WTC11 (cell line): ENCODE data around the gene FOXP1. TPM values are rescaled to one million over a fixed set of nuclear protein-coding genes. Genes with fewer than 3 reads are reported as not detected.
A peak's percentile ranks its signal among the peaks of the same experiment; 100 is the strongest.

ENCODE experiments used
- ATAC-seq: fragments of 200-7000 bp; cut with Tn5 transposase; 2 replicates; pipeline ENCODE4 v1.10.0; 2021; ENCODE audit warnings: mild to moderate bottlenecking, moderate library complexity
- CTCF ChIA-PET: fragments of 300-600 bp; sonication (Branson Sonifier 250); formaldehyde crosslinking; loops from one replicate; lab custom pipeline; 2021; ENCODE audit warnings: antibody characterized with exemption; lab: Charles Lee
- POLR2A ChIA-PET: fragments of 350-600 bp; sonication (Branson Sonifier 250); formaldehyde crosslinking; loops from one replicate; lab custom pipeline; 2021; ENCODE audit warnings: antibody characterized with exemption; lab: Charles Lee
- DNase-seq: peaks from one replicate; pipeline ENCODE4 v3.0.0; 2021; ENCODE audit warnings: low spot score
- H3K27ac Mint-ChIP-seq: 2 replicates; pipeline ENCODE4 v1.8.0; 2021; ENCODE audit warnings: mixed read lengths
- H3K27me3 Mint-ChIP-seq: 2 replicates; pipeline ENCODE4 v1.8.0; 2021; ENCODE audit warnings: low read depth, mild to moderate bottlenecking, moderate library complexity, mixed read lengths
- H3K36me3 Mint-ChIP-seq: 2 replicates; pipeline ENCODE4 v1.8.0; 2021; ENCODE audit warnings: mixed read lengths
- H3K4me1 Mint-ChIP-seq: 2 replicates; pipeline ENCODE4 v1.8.0; 2022; ENCODE audit warnings: mixed read lengths
- H3K4me3 Mint-ChIP-seq: 2 replicates; pipeline ENCODE4 v1.8.0; 2021; ENCODE audit warnings: mild to moderate bottlenecking, moderate library complexity, mixed read lengths
- H3K9me3 Mint-ChIP-seq: 2 replicates; pipeline ENCODE4 v1.8.0; 2021; ENCODE audit warnings: mixed read lengths
- CBFB ChIP-seq: sonication (generic); formaldehyde crosslinking; IDR thresholded peaks from 2 replicates; pipeline ENCODE4 v1.8.1; 2022; ENCODE audit warnings: mild to moderate bottlenecking, low read depth, missing genetic modification reagents
- CREB1 ChIP-seq: sonication (generic); formaldehyde crosslinking; IDR thresholded peaks from 2 replicates; pipeline ENCODE4 v1.8.0; 2023; ENCODE audit warnings: mild to moderate bottlenecking, missing genetic modification reagents
- CREM ChIP-seq: sonication (generic); formaldehyde crosslinking; IDR thresholded peaks from 2 replicates; pipeline ENCODE4 v1.8.1; 2022; ENCODE audit warnings: mild to moderate bottlenecking, missing genetic modification reagents, moderate library complexity
- EMX1 ChIP-seq: fragments of 250-450 bp; sonication (Bioruptor Pico); IDR thresholded peaks from 2 replicates; pipeline ENCODE4 v1.8.0; 2021; ENCODE audit warnings: mild to moderate bottlenecking
- FOXJ3 ChIP-seq: sonication (generic); formaldehyde crosslinking; IDR thresholded peaks from 2 replicates; pipeline ENCODE4 v1.9.0; 2021; ENCODE audit warnings: missing genetic modification reagents, mild to moderate bottlenecking, borderline replicate concordance
- GABPB1 ChIP-seq: sonication (generic); formaldehyde crosslinking; IDR thresholded peaks from 2 replicates; pipeline ENCODE4 v1.8.1; 2023; ENCODE audit warnings: mild to moderate bottlenecking, missing genetic modification reagents
- JUN ChIP-seq: sonication (generic); formaldehyde crosslinking; IDR thresholded peaks from 2 replicates; pipeline ENCODE4 v1.8.0; 2023; ENCODE audit warnings: mild to moderate bottlenecking, missing genetic modification reagents
- MYBL2 ChIP-seq: sonication (generic); formaldehyde crosslinking; IDR thresholded peaks from 2 replicates; pipeline ENCODE4 v1.8.1; 2023; ENCODE audit warnings: mild to moderate bottlenecking, moderate library complexity, missing genetic modification reagents
- NR1H2 ChIP-seq: sonication (generic); formaldehyde crosslinking; IDR thresholded peaks from 2 replicates; pipeline ENCODE4 v1.9.0; 2021; ENCODE audit warnings: mild to moderate bottlenecking, moderate library complexity, missing genetic modification reagents
- NR3C1 ChIP-seq: sonication (generic); formaldehyde crosslinking; conservative IDR thresholded peaks from 2 replicates; pipeline ENCODE4 v1.8.1; 2023; ENCODE audit warnings: low read depth, mild to moderate bottlenecking, missing genetic modification reagents
- SP1 ChIP-seq: sonication (generic); formaldehyde crosslinking; conservative IDR thresholded peaks from 2 replicates; pipeline ENCODE4 v1.8.1; 2022; ENCODE audit warnings: missing genetic modification reagents
- TEAD4 ChIP-seq: sonication (generic); formaldehyde crosslinking; IDR thresholded peaks from 2 replicates; pipeline ENCODE4 v1.8.0; 2022; ENCODE audit warnings: mild to moderate bottlenecking, missing genetic modification reagents
- ZBTB21 ChIP-seq: sonication (generic); formaldehyde crosslinking; IDR thresholded peaks from 2 replicates; pipeline ENCODE4 v1.8.1; 2023; ENCODE audit warnings: mild to moderate bottlenecking, missing genetic modification reagents, borderline replicate concordance
- ZNF317 ChIP-seq: sonication (generic); formaldehyde crosslinking; IDR thresholded peaks from 2 replicates; pipeline ENCODE4 v1.8.1; 2023; ENCODE audit warnings: low read depth, mild to moderate bottlenecking, moderate library complexity, missing genetic modification reagents, borderline replicate concordance
- ZNF416 ChIP-seq: fragments of 250-450 bp; sonication (Bioruptor Pico); IDR thresholded peaks from 2 replicates; pipeline ENCODE4 v1.9.0; 2021; ENCODE audit warnings: mild to moderate bottlenecking, inconsistent platforms
- total RNA-seq: library from RNA; stranded (reverse); gene quantifications from 3 replicates; pipeline ENCODE4 v1.2.3, GENCODE V29; 2021
- TF ChIP-seq, protein P1 (sequence below): sonication (generic); formaldehyde crosslinking; IDR thresholded peaks from 2 replicates; pipeline ENCODE4 v1.8.0; 2022; ENCODE audit warnings: mild to moderate bottlenecking, missing genetic modification reagents
- TF ChIP-seq, protein P2 (sequence below): sonication (generic); formaldehyde crosslinking; IDR thresholded peaks from 2 replicates; pipeline ENCODE4 v1.8.0; 2023; ENCODE audit warnings: missing genetic modification reagents
- TF ChIP-seq, protein P3 (sequence below): sonication (generic); formaldehyde crosslinking; IDR thresholded peaks from 2 replicates; pipeline ENCODE4 v1.8.1; 2023; ENCODE audit warnings: mild to moderate bottlenecking, missing genetic modification reagents, moderate library complexity
- TF ChIP-seq, protein P4 (sequence below): sonication (generic); formaldehyde crosslinking; IDR thresholded peaks from 2 replicates; pipeline ENCODE4 v1.8.0; 2022; ENCODE audit warnings: mild to moderate bottlenecking, missing genetic modification reagents

The FOXP1 gene
- total RNA-seq, 1 experiment from 2014 or later = 25.8 TPM

DNA sequence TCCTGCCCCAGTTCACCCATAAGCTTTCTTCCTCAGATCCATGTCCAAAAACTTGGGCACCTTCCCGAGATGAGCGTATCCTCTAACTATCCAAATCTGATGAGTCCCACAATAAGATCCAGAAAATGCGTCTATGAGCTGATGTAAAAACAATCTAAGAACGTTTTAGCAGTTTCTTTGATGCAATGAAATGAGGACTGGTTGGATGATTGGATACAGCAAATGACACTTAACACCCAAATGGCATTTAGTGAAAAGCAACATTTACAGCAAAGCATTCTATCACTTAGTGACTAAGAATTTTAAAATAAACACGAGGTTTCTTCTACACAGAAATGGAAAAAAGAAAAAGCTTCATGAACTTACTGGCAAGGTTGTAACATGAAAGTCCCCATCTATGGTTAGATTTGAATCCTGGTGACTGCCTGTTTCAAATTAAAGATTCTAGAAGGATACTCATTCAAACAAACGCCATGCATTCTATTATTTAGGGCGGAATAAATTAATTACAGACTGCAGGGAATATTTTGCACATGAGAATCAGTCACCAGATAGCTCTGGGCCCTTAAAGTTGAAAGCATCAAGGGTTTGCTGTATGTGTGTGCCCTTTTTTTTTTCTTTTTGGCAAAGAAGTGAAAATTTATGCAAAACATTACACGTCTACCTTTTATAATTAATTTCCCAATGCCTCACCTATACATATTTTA lies 598.6 kb downstream of the FOXP1 start:
- no peak for ATAC-seq
- Mint-ChIP-seq H3K27me3 (no peaks in the 10 kb centered on the region), H3K9me3 (no peaks in the 10 kb centered on the region), H3K4me3 (no peak overlapping the region), H3K27ac (no peak overlapping the region), H3K36me3 (peaks cover 10% of the 10 kb centered on the region), H3K4me1 (peaks cover 36% of the 10 kb centered on the region)
- DNase-seq = no peak
- ChIA-PET CTCF (no interaction called here), POLR2A (interaction anchor here (0.7 kb wide), 1 partner anchor 629 kb away, joined by 3 read pairs; no protein-coding TSS in a partner anchor)
- TF ChIP-seq JUN (CRISPR knock-in tag) (no peak), FOXJ3 (CRISPR knock-in tag) (no peak), SP1 (CRISPR knock-in tag) (no peak), ZBTB21 (CRISPR knock-in tag) (no peak), ZNF416 (CRISPR knock-in tag) (no peak), ZNF317 (CRISPR knock-in tag) (no peak)
- TF ChIP-seq, protein P1, sequence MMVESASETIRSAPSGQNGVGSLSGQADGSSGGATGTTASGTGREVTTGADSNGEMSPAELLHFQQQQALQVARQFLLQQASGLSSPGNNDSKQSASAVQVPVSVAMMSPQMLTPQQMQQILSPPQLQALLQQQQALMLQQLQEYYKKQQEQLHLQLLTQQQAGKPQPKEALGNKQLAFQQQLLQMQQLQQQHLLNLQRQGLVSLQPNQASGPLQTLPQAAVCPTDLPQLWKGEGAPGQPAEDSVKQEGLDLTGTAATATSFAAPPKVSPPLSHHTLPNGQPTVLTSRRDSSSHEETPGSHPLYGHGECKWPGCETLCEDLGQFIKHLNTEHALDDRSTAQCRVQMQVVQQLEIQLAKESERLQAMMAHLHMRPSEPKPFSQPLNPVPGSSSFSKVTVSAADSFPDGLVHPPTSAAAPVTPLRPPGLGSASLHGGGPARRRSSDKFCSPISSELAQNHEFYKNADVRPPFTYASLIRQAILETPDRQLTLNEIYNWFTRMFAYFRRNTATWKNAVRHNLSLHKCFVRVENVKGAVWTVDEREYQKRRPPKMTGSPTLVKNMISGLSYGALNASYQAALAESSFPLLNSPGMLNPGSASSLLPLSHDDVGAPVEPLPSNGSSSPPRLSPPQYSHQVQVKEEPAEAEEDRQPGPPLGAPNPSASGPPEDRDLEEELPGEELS (CRISPR knock-in tag) = no peak
- TF ChIP-seq, protein P2, sequence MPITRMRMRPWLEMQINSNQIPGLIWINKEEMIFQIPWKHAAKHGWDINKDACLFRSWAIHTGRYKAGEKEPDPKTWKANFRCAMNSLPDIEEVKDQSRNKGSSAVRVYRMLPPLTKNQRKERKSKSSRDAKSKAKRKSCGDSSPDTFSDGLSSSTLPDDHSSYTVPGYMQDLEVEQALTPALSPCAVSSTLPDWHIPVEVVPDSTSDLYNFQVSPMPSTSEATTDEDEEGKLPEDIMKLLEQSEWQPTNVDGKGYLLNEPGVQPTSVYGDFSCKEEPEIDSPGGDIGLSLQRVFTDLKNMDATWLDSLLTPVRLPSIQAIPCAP = no peak
- TF ChIP-seq, protein P3, sequence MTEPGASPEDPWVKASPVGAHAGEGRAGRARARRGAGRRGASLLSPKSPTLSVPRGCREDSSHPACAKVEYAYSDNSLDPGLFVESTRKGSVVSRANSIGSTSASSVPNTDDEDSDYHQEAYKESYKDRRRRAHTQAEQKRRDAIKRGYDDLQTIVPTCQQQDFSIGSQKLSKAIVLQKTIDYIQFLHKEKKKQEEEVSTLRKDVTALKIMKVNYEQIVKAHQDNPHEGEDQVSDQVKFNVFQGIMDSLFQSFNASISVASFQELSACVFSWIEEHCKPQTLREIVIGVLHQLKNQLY (CRISPR knock-in tag) = no peak

DNA sequence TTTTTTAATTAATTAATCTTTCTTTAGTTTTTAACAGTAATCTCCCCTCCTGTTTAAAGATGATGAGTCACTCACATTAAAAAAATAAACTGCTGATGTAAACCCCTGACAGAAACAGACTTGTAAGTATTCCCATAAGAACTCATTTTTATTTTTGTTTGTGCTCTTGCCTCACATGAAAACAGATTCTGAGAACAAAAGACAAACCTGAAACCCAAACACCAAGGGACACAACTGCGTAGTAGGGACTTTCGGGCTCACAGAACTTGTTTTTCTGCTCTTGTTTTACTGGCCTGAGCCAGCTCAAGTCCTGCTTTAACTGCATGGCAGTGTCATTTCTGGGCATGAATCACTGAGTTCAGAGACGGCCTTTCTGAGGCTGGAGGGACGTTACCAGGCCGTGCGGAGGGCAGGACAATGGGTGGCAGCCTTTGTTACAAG lies 600.8 kb downstream of the FOXP1 start:
- TF ChIP-seq, protein P3 (CRISPR knock-in tag) = no peak
- TF ChIP-seq NR3C1 (CRISPR knock-in tag) = no peak
- no peak for TF ChIP-seq GABPB1
- no peak for TF ChIP-seq SP1 (CRISPR knock-in tag)
- ATAC-seq (peak; percentile 69), DNase-seq (peak; percentile 14)
- Mint-ChIP-seq H3K9me3 (no peaks in the 10 kb centered on the region), H3K27me3 (no peaks in the 10 kb centered on the region), H3K36me3 (peaks cover 9% of the 10 kb centered on the region), H3K27ac (peak overlapping the region; percentile 99), H3K4me1 (peaks cover 36% of the 10 kb centered on the region), H3K4me3 (no peak overlapping the region)
- POLR2A ChIA-PET = no interaction called here
- CTCF ChIA-PET = no interaction called here

DNA sequence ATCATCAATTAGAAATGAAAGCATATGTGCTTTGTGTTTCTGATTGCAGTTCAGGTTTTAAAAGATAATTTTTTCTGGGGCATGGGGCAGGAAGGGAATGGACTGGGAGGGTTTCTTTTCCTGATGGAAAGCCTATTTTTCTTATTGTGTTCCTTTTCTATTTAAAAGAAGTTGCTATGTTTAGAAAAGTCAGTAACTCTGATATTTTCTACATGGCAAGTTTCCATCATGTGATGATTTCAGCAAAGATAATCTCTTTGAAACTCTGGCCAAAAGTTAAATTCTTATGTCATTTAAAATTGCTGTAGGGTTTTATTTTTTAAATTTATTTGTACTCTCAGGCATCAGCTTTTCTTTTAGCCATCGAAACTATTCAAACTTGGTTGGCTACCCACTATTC lies 601.2 kb downstream of the FOXP1 start:
- CTCF ChIA-PET = no interaction called here
- peaks cover 36% of the 10 kb centered on the region for H3K4me1 Mint-ChIP-seq
- no peak for TF ChIP-seq EMX1 (CRISPR knock-in tag)
- no peak for TF ChIP-seq MYBL2
- no peak for TF ChIP-seq CREM (CRISPR knock-in tag)
- TF ChIP-seq CBFB = no peak
- no peak for TF ChIP-seq TEAD4
- no peak for TF ChIP-seq CREB1 (CRISPR knock-in tag)
- no peak for TF ChIP-seq GABPB1
- TF ChIP-seq NR1H2 (CRISPR knock-in tag) = no peak
- TF ChIP-seq, protein P4, sequence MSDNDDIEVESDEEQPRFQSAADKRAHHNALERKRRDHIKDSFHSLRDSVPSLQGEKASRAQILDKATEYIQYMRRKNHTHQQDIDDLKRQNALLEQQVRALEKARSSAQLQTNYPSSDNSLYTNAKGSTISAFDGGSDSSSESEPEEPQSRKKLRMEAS (CRISPR knock-in tag) = no peak
- TF ChIP-seq, all 79 proteins: peak for 0
- H3K27me3 Mint-ChIP-seq = no peaks in the 10 kb centered on the region
- no peak for ATAC-seq
- H3K9me3 Mint-ChIP-seq = no peaks in the 10 kb centered on the region
- no peak for DNase-seq
- no peak overlapping the region for H3K4me3 Mint-ChIP-seq
- POLR2A ChIA-PET = no interaction called here
- H3K36me3 Mint-ChIP-seq = peaks cover 5% of the 10 kb centered on the region
- peak overlapping the region; percentile 55; the same call in 1 of the 2 replicates for H3K27ac Mint-ChIP-seq
